Panc1 (cell line): Measurements from ENCODE around the gene TMEM229B.

ENCODE experiments used
- CTCF ChIP-seq: fragments of 450-650 bp; IDR thresholded peaks from 2 replicates; pipeline ENCODE4 v1.5.1; 2017; ENCODE audit warnings: mild to moderate bottlenecking
- POLR2AphosphoS5 ChIP-seq: IDR thresholded peaks from 2 replicates; pipeline ENCODE4 v1.6.1; 2012; ENCODE audit warnings: mild to moderate bottlenecking, low read depth, low read length, moderate library complexity
- REST ChIP-seq, 2 experiments: IDR thresholded peaks; 2 replicates each; pipeline ENCODE4 v1.6.1; 2011 to 2012; ENCODE audit warnings: low read depth in 2 of 2, control low read depth in 1 of 2, low read length in 1 of 2, mild to moderate bottlenecking in 1 of 2, moderate library complexity in 1 of 2; ENCODE audit not compliant: insufficient read depth in 1 of 2
- TCF7L2 ChIP-seq: IDR thresholded peaks from 2 replicates; pipeline ENCODE4 v1.6.1; 2011; ENCODE audit warnings: mild to moderate bottlenecking, low read depth, low read length, inconsistent platforms

- TF ChIP-seq REST (IDR thresholded peaks at IDR 0.05; ENCODE audit: insufficient read depth in 1 of 2, low read depth in 2 of 2, low read length in 1 of 2), result no peak
- TF ChIP-seq CTCF, result no peak
- no peak for TF ChIP-seq TCF7L2
- TF ChIP-seq POLR2AphosphoS5, result no peak
These were observed 1.7 kb upstream of the TMEM229B start for GRCh38 chr14:67490196-67490595.
